Measurements from ENCODE around the gene EPB41L2. TPM values are rescaled to one million over a fixed set of nuclear protein-coding genes. Genes with fewer than 3 reads are reported as not detected.

EPB41L2 gene
- total RNA-seq, 1 donor from 2014 or later = 32.3 TPM

DNA sequence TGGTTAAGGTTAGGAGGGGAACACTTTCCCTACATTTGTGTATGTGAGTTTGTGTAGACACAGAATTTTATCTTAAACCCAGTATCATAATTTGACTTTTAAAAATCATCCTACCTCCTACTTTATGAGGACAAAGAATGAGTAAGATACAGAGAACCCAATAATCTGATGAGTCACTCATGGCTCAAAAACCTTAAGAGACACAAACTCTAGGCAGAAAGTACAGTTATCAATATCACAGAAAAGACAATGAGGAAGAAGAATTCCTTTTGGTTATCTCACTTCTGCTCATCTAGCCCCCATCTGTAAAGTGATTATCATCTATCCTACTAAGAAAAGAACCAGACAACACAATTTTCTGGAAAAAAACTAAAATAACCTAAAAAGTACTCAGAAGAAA, 87.7 kb downstream of the EPB41L2 start:
- no peak for DNase-seq

DNA sequence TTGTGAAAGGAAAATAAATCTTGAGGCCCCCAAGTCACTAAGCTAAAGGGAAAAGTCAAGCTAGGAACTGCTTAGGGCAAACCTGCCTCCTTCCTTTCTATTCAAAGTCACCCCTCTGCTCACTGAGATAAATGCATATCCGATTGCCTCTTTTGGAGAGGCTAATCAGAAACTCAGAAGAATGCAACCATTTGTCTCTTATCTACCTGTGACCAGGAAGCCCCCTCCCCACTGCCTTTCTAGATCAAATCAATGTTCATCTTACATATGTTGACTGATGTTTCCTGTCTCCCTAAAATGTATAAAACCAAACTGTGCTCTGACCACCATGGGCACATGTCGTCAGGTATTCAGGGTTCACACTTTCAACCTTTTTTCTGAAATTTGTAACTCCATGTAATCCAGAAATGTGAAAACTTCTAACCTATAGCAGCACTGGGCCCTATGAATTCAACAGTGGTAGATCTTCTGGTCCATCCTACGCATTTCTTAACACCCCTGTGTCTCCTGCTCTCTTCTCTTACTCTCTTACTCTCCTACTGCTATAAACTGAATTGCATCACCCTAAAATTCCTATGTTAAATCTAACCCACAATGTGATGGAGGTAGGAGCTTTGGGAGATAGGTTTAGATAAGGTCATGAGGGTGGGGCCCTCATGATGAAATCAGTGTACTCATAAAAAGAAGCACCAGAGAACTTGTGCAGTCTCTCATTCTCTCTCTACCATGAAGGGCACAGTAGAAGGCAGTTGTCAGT, 89.3 kb downstream of the EPB41L2 start:
- DNase-seq = no peak

DNA sequence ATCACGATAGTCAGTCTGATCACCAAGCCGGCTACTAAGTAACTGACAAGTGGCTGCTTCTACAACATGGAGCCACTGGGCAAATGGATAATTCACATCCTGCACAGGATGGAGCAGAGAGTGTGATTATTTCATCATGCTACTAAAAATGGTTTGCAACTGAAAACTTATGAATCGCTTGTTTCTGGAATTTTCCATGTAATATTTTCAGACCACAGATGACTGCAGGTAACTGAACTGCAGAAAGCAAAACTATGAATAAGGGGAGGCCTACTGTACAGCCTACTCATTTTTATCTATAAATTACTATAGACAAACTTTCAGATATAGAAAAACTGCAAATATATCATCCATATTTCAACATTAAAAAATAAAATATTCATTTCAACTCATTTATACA, 91.5 kb downstream of the EPB41L2 start:
- DNase-seq = no peak

DNA sequence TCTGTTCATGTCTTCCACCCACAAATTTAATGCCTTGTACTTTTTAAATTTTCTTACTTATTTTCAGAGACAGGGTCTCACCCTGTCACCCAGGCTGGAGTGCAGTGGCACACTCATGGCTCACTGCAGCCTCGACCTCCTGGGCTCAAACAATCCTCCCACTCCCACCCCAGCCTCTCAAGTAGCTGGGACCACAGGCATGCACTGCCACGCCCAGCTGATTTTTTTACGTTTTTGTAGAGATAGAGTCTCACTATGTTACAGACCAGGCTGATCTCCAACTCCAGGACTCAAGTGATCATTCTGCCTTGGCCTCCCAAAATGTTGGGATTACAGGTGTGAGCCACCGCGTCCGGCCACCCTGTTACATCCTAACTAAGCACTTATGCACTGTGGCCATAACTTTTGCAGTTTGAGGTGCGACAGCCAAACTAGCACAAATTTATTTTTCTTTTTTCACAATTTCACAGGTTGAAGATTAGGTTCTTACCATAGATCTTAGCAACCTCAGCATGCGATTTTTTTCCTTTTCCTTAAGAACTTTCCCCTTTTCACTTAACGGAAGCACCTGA, 92.1 kb downstream of the EPB41L2 start:
- no peak for DNase-seq

DNA sequence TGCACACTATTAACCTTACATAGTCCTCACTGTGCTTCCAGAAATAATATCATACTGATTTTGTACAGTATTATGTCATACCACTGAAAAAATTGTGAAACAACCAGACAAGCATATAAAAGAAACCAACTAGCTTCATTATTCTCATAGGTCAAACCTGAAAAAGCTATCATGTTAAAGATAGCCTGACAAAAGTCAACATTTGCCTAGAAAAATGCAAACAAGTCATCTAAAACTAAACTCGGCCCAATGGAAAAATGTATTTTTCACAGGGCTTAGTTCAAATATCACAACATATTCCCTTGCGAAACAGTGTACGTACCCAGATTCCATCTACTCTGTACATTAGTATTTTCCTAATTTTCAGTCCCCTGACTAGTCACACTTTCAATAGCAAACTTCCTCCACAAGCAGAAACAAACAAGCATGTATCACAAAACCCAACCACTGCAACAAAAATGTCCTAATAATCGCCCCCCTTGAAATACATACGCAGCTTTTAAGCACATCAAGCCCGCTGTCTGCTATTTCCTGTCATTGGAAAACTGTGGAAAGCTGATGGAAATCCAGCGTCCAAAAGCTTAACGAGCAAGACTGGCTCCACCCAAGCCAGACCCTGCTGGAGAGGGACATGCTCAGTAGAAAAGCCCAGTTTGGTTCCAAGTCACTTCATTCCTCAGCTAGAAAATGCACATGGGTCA, 93.1 kb downstream of the EPB41L2 start:
- no peak for DNase-seq

DNA sequence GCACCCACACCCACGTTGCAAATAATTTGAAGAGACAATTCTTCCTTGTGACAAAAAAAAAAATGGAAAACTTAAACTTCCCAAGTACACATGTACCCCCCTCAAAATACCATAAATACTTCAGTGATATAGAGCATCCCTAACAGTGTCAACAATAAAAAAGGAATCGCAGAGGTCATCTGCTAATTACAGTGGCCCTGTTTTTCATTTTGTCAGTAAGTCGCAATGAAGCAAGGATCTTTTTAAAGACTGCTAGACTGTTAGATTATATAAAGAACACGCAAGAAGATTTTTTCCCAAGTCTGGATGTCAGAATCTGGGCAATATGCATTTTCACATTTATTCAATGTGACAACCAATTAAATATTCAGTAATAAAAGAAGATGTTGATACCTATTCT, 93.9 kb downstream of the EPB41L2 start:
- DNase-seq = no peak

DNA sequence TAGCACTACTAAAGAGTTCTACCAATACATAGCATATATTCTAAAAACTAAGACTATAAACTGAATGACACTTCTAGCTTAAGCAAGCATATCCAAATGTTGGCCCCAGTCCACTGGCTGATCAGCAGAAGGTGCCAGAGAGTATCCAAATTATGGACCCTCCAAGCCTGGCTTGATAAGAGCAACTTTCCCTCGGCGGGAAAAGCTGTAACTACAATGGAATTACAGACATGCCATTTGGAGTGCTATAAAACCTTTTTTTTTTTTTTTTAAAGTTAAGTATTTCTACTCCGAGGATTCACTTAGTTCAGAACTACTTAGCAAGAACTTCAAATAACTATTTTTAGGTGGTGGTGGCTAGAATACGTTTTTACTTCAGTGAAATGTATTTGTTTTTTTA, 94.6 kb downstream of the EPB41L2 start:
- DNase-seq = no peak

DNA sequence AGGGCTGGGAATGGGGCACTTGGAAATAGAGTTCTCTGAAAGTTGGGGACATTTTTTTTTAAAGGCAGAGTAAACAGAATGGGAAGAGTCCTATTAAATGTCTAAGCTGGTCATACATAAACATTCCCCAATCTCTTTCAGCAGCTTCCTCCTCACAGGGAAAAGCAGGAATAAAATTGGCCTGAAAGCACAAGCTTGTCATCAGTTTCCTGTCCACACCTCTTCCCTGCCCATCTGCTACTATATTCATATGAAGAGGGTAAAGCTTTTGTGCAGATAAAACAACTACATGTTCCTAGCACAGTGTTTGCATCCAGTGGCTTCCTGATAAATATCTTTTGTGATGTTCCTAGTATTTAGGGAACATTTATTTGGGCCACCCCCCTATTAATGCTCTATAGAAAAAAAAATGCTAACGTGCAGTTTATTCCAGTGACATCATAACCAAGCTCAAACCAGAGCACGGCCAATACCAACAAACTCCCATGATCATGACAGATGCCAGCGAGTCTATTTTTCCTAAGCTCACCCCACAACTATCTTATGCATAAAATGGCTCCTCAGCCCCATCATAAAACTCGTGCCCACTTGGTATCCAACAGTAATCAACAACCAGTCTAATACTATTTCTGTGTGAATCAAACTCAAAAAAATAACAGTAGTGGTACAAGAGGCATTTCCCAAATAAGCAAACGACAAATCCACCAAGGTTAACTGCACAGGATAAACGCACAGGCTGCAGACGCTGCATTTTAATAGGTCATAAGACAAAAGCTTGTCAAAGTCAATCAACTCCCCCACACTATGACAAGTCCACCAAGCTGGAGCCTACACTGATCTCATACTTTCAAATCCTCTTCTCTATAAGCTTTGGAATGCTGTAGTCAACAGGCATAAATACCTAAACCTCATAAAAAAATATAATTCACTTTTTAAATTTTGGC, 95.3 kb downstream of the EPB41L2 start:
- no peak for DNase-seq

DNA sequence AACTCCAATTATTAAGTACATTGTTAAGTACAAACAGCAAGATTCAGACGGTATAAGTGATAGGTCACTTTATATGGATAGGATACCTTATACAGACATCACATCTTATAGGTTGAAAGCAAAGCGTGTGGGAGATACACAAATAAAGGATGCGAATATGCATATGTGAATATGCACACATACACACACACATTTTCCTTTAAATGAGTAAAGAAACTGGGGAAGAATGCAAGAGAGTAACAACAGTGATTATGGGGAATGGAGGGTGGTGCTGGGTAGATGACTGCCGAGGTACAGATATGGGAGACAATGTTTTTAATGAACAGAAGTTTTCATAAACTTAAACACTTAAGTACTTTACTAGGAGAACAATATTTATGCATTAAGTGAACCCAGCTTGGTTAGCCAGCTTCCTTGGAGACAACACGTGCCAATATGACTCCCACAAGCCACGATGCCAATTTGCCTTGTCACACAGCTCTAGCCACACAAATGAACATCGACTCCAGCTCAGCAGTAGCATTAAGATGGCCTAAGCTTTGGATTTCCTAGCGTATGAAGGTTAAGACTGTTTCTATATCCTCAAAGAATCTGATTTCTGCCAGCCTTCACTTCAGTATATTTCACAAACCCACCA, 96.6 kb downstream of the EPB41L2 start:
- DNase-seq = no peak

DNA sequence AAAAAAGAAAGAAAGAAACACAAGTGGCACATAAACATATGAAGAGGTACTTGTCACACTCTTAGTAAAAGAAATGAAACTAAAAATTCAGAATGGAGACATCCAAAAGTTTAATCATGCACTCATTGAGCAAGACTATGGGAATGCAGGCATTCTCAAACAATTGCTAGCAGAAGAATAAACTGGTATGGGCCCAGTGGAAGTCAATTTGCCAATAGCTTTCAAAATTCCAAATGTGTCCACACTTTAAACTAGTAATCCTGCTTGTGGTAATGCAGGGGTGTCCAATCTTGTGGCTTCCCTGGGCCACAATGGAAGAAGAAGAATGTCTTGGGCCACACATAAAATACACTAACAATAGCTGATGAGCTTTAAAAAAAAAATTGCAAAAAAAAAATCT, 97.4 kb downstream of the EPB41L2 start:
- no peak for DNase-seq

DNA sequence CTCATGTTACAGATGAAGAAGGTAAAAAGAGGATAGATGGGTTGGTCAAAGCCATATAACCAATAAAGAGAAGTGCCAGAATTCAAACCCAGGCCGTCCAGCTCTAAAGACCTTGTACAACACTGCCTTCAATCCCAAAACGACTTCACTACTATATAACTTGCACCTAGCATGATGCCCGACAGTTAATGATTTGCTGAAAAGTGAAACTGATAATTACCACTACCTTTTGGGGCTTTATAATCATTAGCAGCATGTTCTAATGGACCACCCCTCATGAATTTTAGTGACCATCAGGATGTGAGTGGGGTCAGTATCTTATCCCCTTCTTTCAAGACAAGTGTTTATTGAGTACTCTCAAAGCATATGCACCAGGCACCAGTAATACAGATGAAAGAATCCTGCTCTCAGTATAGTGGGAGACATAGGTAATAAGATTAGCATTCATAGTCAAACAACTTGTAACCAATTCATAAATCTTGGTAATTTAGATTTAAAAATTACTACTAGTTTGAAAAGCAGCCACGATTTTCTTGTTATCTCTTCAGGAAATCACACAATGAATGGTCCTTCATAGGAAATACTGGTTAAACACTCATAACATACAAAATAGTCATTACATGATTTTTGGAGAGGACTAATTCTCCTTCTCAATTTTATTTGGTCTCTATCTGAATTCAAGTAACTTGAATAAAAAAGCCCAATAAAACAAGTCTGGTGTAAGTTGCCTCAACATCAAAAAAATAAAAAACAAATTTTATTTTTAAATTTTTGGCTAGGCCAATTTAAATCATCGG, 98.0 kb downstream of the EPB41L2 start:
- DNase-seq = no peak

DNA sequence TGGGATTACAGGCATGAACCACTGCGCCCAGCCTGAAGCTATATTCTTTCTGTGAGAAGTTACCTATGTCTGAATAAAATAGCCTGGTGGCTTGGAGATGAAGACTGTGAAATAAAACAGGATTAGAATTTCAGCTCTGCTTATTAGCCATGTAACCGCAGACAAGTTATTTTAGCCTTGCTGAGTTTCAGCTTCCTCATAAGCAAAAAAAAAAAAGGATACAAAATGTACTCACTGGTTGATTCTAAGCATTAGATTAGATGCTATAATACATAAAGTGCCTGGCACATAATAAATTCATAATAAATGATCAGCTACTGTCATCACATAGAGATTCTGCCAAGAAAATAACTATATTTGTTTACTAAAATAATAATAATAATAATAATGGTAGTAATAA, 98.8 kb downstream of the EPB41L2 start:
- DNase-seq = no peak

DNA sequence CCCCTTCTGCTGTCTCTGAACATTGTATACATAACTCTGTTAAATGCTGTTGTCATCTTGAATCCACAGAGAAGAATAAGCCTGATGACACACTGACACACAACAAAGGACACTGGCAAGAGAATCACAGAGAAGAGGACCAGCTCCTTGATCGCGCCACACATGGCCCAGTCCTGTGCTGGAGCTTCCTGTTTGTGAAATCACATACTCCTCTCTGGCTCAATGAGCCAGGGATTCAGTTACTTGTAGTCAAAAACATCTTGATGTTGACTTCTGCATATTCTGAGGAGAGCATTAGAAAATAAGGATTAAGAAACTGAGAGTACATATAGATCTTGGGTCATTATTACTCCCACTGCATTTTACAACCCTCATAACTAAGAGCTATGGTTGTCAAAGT, 100.1 kb downstream of the EPB41L2 start:
- DNase-seq = no peak

DNA sequence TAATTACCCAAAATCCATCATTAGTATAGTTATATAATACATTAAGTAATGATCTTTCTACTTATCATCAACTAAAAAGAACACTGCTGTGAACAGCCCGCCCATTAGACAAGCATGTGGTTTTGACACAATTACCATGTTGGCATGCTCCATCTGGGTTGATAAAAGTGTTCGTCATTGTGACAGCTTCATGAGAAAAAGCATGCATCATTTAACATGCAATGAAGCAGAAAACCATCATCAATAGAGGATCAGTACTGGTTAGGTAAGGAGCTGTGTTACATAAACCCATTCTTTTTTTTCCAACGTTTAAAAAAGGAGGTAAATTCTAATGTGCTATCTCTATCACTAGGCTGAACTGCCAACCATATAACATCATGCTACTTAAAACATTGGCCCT, 101.9 kb downstream of the EPB41L2 start:
- no peak for DNase-seq

DNA sequence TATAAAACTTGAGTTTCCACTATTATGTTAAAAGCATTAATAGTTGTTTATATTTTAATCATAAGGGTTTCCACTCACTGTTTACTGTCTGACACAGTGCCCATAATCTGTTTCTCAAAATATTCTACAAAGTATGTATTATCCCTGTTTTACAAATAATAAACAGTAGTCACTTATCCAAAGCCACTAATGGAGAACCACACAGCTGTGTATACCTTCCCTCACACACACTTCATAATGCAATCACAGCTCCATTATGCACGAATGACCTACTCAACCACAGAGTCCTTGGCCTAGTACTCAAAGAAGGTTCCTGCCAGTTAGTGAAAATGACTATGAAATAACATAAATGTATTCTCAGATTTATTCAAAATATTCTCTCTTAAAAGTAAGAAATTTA, 103.1 kb downstream of the EPB41L2 start:
- no peak for DNase-seq

DNA sequence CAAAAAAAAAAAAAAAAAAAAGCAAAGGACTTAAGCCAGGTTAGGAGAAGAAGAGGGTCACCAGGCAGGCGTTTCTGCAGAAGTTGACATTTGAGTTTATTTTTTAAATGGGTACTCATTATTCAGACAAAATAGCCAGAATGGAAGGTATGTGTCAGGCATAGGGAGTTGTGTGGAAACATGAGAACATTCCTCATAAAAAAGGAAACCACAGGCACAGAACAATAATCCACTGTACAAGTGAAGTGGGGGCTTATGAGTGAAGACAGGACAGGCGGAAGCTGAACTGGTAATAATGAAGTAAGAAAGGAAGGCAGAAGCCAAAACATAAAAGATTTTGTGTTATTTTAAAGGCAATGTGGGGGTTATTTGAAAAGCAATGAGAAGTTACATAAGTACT, 104.6 kb downstream of the EPB41L2 start:
- DNase-seq = no peak

DNA sequence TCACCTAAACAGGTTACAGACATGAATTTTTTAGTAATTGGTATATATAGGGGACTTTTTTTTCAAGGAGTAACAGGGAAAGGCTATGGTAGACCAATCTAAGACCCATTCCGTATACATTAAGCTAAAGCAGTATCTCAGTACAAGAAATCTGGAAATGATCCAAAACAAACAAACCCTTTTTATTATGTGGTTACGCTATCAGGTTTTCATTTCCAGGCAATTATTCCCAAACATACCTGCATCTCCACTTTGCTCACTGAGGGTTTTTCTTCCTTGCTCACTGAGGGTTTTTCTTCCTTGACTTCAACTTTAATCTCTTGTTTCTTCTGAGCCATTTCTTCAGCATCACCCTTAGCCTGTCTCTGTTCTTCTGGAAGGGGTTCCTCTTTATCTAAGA, 107.3 kb downstream of the EPB41L2 start:
- DNase-seq = no peak

DNA sequence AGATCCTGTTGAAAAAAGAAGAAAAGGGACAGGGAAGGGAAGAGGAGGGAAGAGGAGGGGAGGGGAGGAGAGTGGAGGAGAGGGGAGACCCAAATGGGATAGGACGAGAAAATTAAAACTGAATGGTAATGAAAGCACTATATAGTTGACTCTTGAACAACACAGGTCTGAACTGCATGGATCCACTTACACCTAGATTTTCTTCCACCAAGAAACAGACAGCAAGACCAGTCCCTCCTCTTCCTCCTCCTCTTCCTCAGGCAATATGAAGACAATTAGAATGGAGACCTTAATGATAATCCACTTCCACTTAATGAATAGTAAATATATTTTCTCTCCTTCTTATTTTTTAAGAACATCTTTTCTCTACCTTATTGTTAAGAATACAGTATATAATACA, 113.5 kb downstream of the EPB41L2 start:
- DNase-seq = no peak

DNA sequence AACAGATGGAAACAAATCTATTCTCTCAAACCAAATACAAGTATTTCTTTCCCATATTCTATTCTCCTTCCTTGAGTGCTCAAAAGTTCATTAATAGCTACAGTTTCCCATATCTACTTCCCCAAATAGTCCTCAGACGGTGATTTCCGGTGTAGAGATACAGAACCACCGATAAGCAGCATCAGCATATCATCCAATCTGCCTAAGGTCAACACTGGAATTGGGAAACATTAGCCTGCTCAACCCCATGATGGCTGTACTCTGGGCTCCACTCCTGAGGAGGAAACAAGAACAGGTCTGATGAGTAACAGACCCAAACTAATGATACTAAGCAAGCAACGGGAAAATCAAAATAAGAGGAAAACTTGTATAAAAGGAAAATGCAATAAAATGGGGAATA, 115.6 kb downstream of the EPB41L2 start:
- DNase-seq = no peak

DNA sequence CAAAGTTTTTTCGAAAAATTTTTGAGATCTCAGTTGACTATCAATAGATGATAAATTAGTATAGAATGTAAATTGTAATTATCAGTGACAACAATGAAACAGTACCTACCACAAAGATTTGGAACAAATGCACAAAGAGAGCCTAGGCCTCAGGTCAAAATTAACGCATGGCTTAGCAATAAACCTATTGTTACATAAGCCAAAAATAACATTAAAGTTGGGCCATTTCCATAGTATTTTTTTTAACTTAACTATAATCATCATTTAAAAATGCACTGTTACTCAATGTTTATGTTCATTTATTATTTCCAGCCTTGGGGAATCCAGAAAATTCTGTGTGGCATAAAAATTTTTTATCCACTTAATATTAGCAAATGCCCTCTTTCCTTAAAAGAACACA, 117.0 kb downstream of the EPB41L2 start:
- no peak for DNase-seq

DNA sequence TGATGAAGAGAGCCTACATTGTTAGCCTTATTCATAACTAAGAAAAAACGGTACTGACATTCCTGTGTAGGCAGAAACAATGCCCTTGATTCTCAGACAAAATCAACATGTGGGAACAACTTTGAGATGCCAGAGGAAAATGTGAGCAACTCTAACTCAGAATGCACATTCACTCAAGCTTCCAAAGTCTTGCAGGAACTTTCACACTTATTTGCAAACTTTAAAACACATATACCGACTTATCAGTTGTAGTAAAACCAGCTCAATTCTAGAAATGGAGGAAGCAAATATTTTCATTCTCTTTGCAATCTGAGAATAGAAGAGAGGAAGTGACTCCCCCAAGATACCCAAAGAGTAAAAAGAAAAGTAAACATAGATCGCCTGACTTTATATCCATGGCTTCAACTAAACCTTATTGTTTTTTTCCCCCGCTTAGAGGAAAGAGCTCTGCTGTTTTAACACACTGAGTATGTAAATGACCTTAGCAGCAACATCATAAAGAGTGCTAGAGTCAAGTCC, 117.6 kb downstream of the EPB41L2 start:
- no peak for DNase-seq
